HEK293 (cell line): ENCODE measurements around the gene CASS4.

Experiments used
- BCL11B ChIP-seq: fragments of 450-650 bp; formaldehyde crosslinking; IDR thresholded peaks from 2 replicates; pipeline ENCODE4 v1.5.1; 2016; ENCODE audit warnings: low read depth, missing biosample characterization, missing genetic modification characterization
- FEZF1 ChIP-seq: fragments of 450-650 bp; formaldehyde crosslinking; IDR thresholded peaks from 2 replicates; pipeline ENCODE4 v1.5.1; 2016; ENCODE audit warnings: missing biosample characterization, missing genetic modification characterization
- KLF16 ChIP-seq: fragments of 450-650 bp; formaldehyde crosslinking; IDR thresholded peaks from 2 replicates; pipeline ENCODE4 v1.5.1; 2017; ENCODE audit warnings: missing biosample characterization, missing genetic modification characterization
- KLF7 ChIP-seq: fragments of 450-650 bp; formaldehyde crosslinking; IDR thresholded peaks from 2 replicates; pipeline ENCODE4 v1.5.1; 2016; ENCODE audit warnings: missing biosample characterization, missing genetic modification characterization, borderline replicate concordance
- KLF9 ChIP-seq: fragments of 450-650 bp; formaldehyde crosslinking; IDR thresholded peaks from 2 replicates; pipeline ENCODE4 v1.5.1; 2016; ENCODE audit warnings: missing biosample characterization, missing genetic modification characterization, low read depth
- REPIN1 ChIP-seq: fragments of 450-650 bp; formaldehyde crosslinking; IDR thresholded peaks from 2 replicates; pipeline ENCODE4 v1.5.1; 2017; ENCODE audit warnings: missing biosample characterization, missing genetic modification characterization, low read depth
- SP2 ChIP-seq: fragments of 450-650 bp; formaldehyde crosslinking; IDR thresholded peaks from 2 replicates; pipeline ENCODE4 v1.5.1; 2016; ENCODE audit warnings: missing biosample characterization, missing genetic modification characterization
- SP7 ChIP-seq: fragments of 450-650 bp; formaldehyde crosslinking; IDR thresholded peaks from 2 replicates; pipeline ENCODE4 v1.5.1; 2016; ENCODE audit warnings: missing biosample characterization, missing genetic modification characterization
- ZBTB11 ChIP-seq: fragments of 450-650 bp; formaldehyde crosslinking; conservative IDR thresholded peaks from 2 replicates; pipeline ENCODE4 v1.5.1; 2016; ENCODE audit warnings: low read depth, missing biosample characterization, missing genetic modification characterization
- ZFHX2 ChIP-seq: fragments of 450-650 bp; formaldehyde crosslinking; conservative IDR thresholded peaks from 2 replicates; pipeline ENCODE4 v1.5.1; 2016; ENCODE audit warnings: missing biosample characterization, missing genetic modification characterization
- ZNF112 ChIP-seq: fragments of 450-650 bp; formaldehyde crosslinking; IDR thresholded peaks from 2 replicates; pipeline ENCODE4 v1.5.0; 2017; ENCODE audit warnings: missing biosample characterization, missing genetic modification characterization
- ZNF132 ChIP-seq: fragments of 450-650 bp; formaldehyde crosslinking; IDR thresholded peaks from 2 replicates; pipeline ENCODE4 v1.5.1; 2017; ENCODE audit warnings: missing biosample characterization, missing genetic modification characterization, borderline replicate concordance
- ZNF140 ChIP-seq: fragments of 450-650 bp; formaldehyde crosslinking; IDR thresholded peaks from 2 replicates; pipeline ENCODE4 v1.5.1; 2016; ENCODE audit warnings: missing biosample characterization, missing genetic modification characterization
- ZNF292 ChIP-seq: fragments of 450-650 bp; formaldehyde crosslinking; IDR thresholded peaks from 2 replicates; pipeline ENCODE4 v1.5.1; 2016; ENCODE audit warnings: low read depth, missing biosample characterization, missing genetic modification characterization, borderline replicate concordance
- ZNF311 ChIP-seq: fragments of 450-650 bp; formaldehyde crosslinking; IDR thresholded peaks from 2 replicates; pipeline ENCODE4 v1.5.1; 2017; ENCODE audit warnings: missing biosample characterization, missing genetic modification characterization, borderline replicate concordance
- ZNF350 ChIP-seq: fragments of 450-650 bp; formaldehyde crosslinking; IDR thresholded peaks from 2 replicates; pipeline ENCODE4 v1.5.0; 2017; ENCODE audit warnings: missing biosample characterization, mild to moderate bottlenecking, missing genetic modification characterization
- ZNF449 ChIP-seq: fragments of 450-650 bp; formaldehyde crosslinking; IDR thresholded peaks from 2 replicates; pipeline ENCODE4 v1.5.1; 2017; ENCODE audit warnings: missing biosample characterization, mild to moderate bottlenecking, missing genetic modification characterization, moderate library complexity
- ZNF544 ChIP-seq: fragments of 450-650 bp; formaldehyde crosslinking; IDR thresholded peaks from 2 replicates; pipeline ENCODE4 v1.5.0; 2017; ENCODE audit warnings: missing biosample characterization, missing genetic modification characterization
- ZNF785 ChIP-seq: fragments of 450-650 bp; formaldehyde crosslinking; IDR thresholded peaks from 2 replicates; pipeline ENCODE4 v1.5.1; 2016; ENCODE audit warnings: missing biosample characterization, missing genetic modification characterization
- ZXDB ChIP-seq: fragments of 450-650 bp; formaldehyde crosslinking; IDR thresholded peaks from 2 replicates; pipeline ENCODE4 v1.5.1; 2016; ENCODE audit warnings: missing biosample characterization, missing genetic modification characterization
- TF ChIP-seq, protein P1 (sequence below): fragments of 450-650 bp; formaldehyde crosslinking; IDR thresholded peaks from 2 replicates; pipeline ENCODE4 v1.5.1; 2016; ENCODE audit warnings: missing biosample characterization, missing genetic modification characterization
- TF ChIP-seq, protein P2 (sequence below): fragments of 450-650 bp; formaldehyde crosslinking; IDR thresholded peaks from 2 replicates; pipeline ENCODE4 v1.5.1; 2016; ENCODE audit warnings: missing biosample characterization, missing genetic modification characterization

The CASS4 gene

DNA sequence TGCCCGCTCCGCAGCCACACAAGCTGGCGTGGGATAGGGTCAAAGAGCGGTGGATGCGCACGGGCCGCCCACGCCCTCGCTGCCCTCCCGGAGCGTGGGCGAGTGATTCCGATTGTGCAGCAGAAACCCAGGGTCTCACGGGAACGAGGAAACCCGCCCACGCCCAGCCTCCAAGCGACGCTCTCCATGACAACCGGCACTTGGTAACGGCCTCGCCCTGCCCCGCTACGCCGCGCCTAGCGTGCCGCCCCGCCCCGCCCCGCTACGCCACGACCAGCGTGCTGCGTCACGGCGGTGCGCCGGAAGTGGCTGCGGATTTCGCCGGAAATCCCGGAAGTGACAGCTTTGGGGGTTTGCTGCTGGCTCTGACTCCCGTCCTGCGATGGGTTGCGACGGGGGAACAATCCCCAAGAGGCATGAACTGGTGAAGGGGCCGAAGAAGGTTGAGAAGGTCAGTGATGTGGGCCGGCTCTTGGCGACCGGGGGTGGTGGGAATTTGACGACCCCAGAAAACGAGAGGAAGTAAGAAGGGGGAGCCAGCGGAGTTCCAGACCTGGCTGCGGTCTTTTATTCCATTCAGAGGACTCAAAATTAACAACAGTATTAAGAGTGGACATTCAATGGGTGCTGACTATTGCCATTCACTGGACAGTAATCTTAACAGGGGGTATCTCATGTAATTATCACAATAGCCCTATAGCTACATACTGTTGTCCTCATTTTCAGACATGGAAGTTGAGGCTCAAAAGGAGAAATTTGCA is 56.4 kb downstream of the CASS4 start, which contains the start of gene RTF2 (continued):
- TF ChIP-seq, protein P1, sequence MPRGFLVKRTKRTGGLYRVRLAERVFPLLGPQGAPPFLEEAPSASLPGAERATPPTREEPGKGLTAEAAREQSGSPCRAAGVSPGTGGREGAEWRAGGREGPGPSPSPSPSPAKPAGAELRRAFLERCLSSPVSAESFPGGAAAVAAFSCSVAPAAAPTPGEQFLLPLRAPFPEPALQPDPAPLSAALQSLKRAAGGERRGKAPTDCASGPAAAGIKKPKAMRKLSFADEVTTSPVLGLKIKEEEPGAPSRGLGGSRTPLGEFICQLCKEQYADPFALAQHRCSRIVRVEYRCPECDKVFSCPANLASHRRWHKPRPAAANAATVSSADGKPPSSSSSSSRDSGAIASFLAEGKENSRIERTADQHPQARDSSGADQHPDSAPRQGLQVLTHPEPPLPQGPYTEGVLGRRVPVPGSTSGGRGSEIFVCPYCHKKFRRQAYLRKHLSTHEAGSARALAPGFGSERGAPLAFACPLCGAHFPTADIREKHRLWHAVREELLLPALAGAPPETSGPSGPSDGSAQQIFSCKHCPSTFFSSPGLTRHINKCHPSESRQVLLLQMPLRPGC (tag by site-specific recombination): peak; percentile 35; the same call in 1 of the 2 replicates
- TF ChIP-seq ZNF132 (no peak), ZNF350 (tag by site-specific recombination) (no peak), KLF9 (peak; percentile 95), KLF16 (tag by site-specific recombination) (peak; percentile 95), KLF7 (peak; percentile 85), ZBTB11 (tag by site-specific recombination) (peak; percentile 92), FEZF1 (tag by site-specific recombination) (no peak), ZNF785 (tag by site-specific recombination) (peak; percentile 53; the same call in 1 of the 2 replicates), ZNF292 (no peak), ZNF311 (no peak), SP7 (tag by site-specific recombination) (peak; percentile 76), ZXDB (tag by site-specific recombination) (peak; percentile 69), BCL11B (no peak), ZNF140 (tag by site-specific recombination) (no peak), SP2 (peak; percentile 93), ZNF112 (tag by site-specific recombination) (no peak), ZNF449 (tag by site-specific recombination) (peak; percentile 24; the same call in 1 of the 2 replicates), ZNF544 (no peak), REPIN1 (tag by site-specific recombination) (no peak), ZFHX2 (tag by site-specific recombination) (peak; percentile 99)
- TF ChIP-seq, protein P2, sequence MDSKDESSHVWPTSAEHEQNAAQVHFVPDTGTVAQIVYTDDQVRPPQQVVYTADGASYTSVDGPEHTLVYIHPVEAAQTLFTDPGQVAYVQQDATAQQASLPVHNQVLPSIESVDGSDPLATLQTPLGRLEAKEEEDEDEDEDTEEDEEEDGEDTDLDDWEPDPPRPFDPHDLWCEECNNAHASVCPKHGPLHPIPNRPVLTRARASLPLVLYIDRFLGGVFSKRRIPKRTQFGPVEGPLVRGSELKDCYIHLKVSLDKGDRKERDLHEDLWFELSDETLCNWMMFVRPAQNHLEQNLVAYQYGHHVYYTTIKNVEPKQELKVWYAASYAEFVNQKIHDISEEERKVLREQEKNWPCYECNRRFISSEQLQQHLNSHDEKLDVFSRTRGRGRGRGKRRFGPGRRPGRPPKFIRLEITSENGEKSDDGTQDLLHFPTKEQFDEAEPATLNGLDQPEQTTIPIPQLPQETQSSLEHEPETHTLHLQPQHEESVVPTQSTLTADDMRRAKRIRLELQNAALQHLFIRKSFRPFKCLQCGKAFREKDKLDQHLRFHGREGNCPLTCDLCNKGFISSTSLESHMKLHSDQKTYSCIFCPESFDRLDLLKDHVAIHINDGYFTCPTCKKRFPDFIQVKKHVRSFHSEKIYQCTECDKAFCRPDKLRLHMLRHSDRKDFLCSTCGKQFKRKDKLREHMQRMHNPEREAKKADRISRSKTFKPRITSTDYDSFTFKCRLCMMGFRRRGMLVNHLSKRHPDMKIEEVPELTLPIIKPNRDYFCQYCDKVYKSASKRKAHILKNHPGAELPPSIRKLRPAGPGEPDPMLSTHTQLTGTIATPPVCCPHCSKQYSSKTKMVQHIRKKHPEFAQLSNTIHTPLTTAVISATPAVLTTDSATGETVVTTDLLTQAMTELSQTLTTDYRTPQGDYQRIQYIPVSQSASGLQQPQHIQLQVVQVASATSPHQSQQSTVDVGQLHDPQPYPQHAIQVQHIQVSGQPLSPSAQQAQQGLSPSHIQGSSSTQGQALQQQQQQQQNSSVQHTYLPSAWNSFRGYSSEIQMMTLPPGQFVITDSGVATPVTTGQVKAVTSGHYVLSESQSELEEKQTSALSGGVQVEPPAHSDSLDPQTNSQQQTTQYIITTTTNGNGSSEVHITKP (tag by site-specific recombination): no peak
